ENCODE data around the gene TMEM154.

TMEM154 gene

GRCh38 chr4:152594057-152594456 is 85.7 kb downstream of the TMEM154 start:
- H3K27ac ChIP-seq: no peak overlapping the region

GRCh38 chr4:152591876-152592275 is 87.9 kb downstream of the TMEM154 start:
- no peak overlapping the region for H3K27ac ChIP-seq
- TF ChIP-seq CTCF (conservative IDR thresholded peaks at IDR 0.05) (no peak), ZFX (IDR thresholded peaks at IDR 0.05) (no peak)

More at GRCh38 chr4:152594057-152594456, 85.7 kb downstream of the TMEM154 start:
- no peak for TF ChIP-seq ZFX (IDR thresholded peaks at IDR 0.05)
- no peak for TF ChIP-seq CTCF (conservative IDR thresholded peaks at IDR 0.05)

- no peak overlapping the region for H3K27ac ChIP-seq
- TF ChIP-seq ZFX (IDR thresholded peaks at IDR 0.05) (no peak), CTCF (conservative IDR thresholded peaks at IDR 0.05) (no peak)
These were observed 88.4 kb downstream of the TMEM154 start for GRCh38 chr4:152591396-152591795.

- no peak for TF ChIP-seq CTCF (conservative IDR thresholded peaks at IDR 0.05)
- no peak for TF ChIP-seq ZFX (IDR thresholded peaks at IDR 0.05)
- no peak overlapping the region for H3K27ac ChIP-seq
These were observed 89.4 kb downstream of the TMEM154 start for GRCh38 chr4:152590179-152591031.

- no peak for TF ChIP-seq ZFX (IDR thresholded peaks at IDR 0.05)
- no peak for TF ChIP-seq CTCF (conservative IDR thresholded peaks at IDR 0.05)
- no peak overlapping the region for H3K27ac ChIP-seq
These were observed 90.9 kb downstream of the TMEM154 start for GRCh38 chr4:152588869-152589268.

- no peak for TF ChIP-seq ZFX (IDR thresholded peaks at IDR 0.05)
- TF ChIP-seq CTCF (conservative IDR thresholded peaks at IDR 0.05): no peak
- no peak overlapping the region for H3K27ac ChIP-seq
These were observed 92.7 kb downstream of the TMEM154 start for GRCh38 chr4:152587127-152587526.

GRCh38 chr4:152586668-152587067 is 93.1 kb downstream of the TMEM154 start:
- TF ChIP-seq CTCF (conservative IDR thresholded peaks at IDR 0.05) (no peak), ZFX (IDR thresholded peaks at IDR 0.05) (no peak)
- no peak overlapping the region for H3K27ac ChIP-seq
